Effector memory CD4-positive, alpha-beta T cell (primary cell): Measurements from ENCODE around the gene MACROH2A1.

Source experiments
- DNase-seq, 3 donors: peaks; one replicate each; pipeline ENCODE4 v3.0.0-alpha.2; 2020
- H3K27ac ChIP-seq: 2 replicates; pipeline ENCODE4 v1.7.0; 2013; ENCODE audit warnings: mild to moderate bottlenecking, low read length, moderate library complexity; ENCODE audit not compliant: insufficient read depth, poor library complexity, severe bottlenecking
- H3K27me3 ChIP-seq: replicated peaks from 2 replicates; pipeline ENCODE4 v1.7.0; 2013; ENCODE audit warnings: mild to moderate bottlenecking, low read length; ENCODE audit not compliant: insufficient read depth, control insufficient read depth, poor library complexity, severe bottlenecking
- H3K36me3 ChIP-seq: 2 replicates; pipeline ENCODE4 v1.7.0; 2013; ENCODE audit warnings: mild to moderate bottlenecking, low read length, moderate library complexity; ENCODE audit not compliant: control insufficient read depth, insufficient read depth
- H3K4me1 ChIP-seq: 2 replicates; pipeline ENCODE4 v1.7.0; 2013; ENCODE audit warnings: low read length, mild to moderate bottlenecking; ENCODE audit not compliant: control insufficient read depth, insufficient read depth, poor library complexity, severe bottlenecking
- H3K4me3 ChIP-seq: 2 replicates; pipeline ENCODE4 v1.7.0; 2013; ENCODE audit warnings: low read length, low read depth, mild to moderate bottlenecking; ENCODE audit not compliant: insufficient read depth, poor library complexity, severe bottlenecking
- H3K9me3 ChIP-seq: 2 replicates; pipeline ENCODE4 v1.7.0; 2013; ENCODE audit warnings: mild to moderate bottlenecking, low read length, moderate library complexity; ENCODE audit not compliant: control insufficient read depth

MACROH2A1 gene

DNA sequence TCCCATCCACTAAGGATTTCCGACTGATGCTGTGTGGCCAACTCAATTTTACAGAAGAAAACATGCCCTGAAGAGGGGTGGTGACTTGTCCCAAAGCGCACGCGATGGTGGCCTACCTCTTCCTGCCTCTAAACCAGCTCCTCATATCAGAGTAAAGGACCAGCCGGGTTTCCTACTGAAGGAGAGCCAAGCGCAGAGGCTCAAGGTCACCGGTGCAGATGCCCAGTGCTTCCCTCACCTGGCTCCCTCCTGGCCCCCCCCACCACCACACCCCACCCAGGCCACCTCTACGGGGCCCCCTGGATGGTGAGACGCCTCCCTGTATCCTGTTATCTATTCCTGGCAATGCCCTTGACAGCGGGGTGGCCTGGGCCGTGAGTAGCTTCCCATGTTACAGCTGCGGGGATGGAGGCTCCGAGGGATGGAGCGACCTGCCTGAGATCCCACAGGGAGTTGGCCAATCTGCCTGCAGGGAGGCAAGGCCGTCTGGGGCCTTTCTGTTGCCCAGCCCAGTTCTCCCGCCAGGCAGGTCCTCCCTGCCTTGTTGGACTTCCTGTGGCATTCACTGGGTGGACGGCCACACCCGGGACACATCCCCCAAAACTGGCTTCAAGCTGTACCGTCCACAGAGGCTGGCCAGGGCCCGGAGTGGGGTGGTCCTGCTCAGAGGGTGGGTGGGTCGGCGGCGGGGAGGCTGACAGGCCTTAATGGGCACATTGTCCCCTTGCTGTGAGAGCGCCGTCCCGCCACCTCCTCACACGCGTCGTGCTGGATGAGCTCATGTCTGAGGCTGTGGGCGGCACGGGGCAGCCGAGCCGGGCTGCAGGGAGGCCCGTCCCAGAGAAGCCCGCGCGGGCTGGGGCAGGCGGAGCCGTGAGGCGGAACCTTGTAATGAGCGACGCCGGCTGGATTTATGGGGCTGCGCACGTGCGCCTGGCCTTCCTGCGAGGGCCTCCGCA, 72.5 kb downstream of the MACROH2A1 start:
- H3K4me3 ChIP-seq: no peak overlapping the region
- H3K27ac ChIP-seq: no peak overlapping the region
- peaks cover 4% of the 10 kb centered on the region for H3K4me1 ChIP-seq
- H3K36me3 ChIP-seq: peaks cover 4% of the 10 kb centered on the region
- DNase-seq: no peak
- no peaks in the 10 kb centered on the region for H3K27me3 ChIP-seq
- no peaks in the 10 kb centered on the region for H3K9me3 ChIP-seq

GRCh38 chr5:135324897-135325650, 74.0 kb downstream of the MACROH2A1 start:
- no peaks in the 10 kb centered on the region for H3K9me3 ChIP-seq
- DNase-seq: no peak
- peaks cover 4% of the 10 kb centered on the region for H3K4me1 ChIP-seq
- H3K27me3 ChIP-seq: no peaks in the 10 kb centered on the region
- H3K4me3 ChIP-seq: no peak overlapping the region
- H3K36me3 ChIP-seq: no peaks in the 10 kb centered on the region
- no peak overlapping the region for H3K27ac ChIP-seq

- no peak overlapping the region for H3K27ac ChIP-seq
- H3K36me3 ChIP-seq: no peaks in the 10 kb centered on the region
- no peaks in the 10 kb centered on the region for H3K9me3 ChIP-seq
- no peak overlapping the region for H3K4me3 ChIP-seq
- no peak for DNase-seq
- H3K4me1 ChIP-seq: peaks cover 4% of the 10 kb centered on the region
- no peaks in the 10 kb centered on the region for H3K27me3 ChIP-seq
Measured at GRCh38 chr5:135324160-135324559, 74.9 kb downstream of the MACROH2A1 start.

GRCh38 chr5:135323701-135324132, 75.3 kb downstream of the MACROH2A1 start:
- Histone ChIP-seq H3K27ac (no peak overlapping the region), H3K27me3 (no peaks in the 10 kb centered on the region), H3K4me3 (no peak overlapping the region), H3K9me3 (no peaks in the 10 kb centered on the region), H3K36me3 (no peaks in the 10 kb centered on the region), H3K4me1 (peaks cover 4% of the 10 kb centered on the region)
- DNase-seq: no peak

- Histone ChIP-seq H3K36me3 (no peaks in the 10 kb centered on the region), H3K27ac (no peak overlapping the region), H3K4me1 (peaks cover 4% of the 10 kb centered on the region), H3K27me3 (no peaks in the 10 kb centered on the region), H3K4me3 (no peak overlapping the region), H3K9me3 (no peaks in the 10 kb centered on the region)
- no peak for DNase-seq
Measured at GRCh38 chr5:135323227-135323626, 75.8 kb downstream of the MACROH2A1 start.

GRCh38 chr5:135322744-135323143, 76.3 kb downstream of the MACROH2A1 start:
- Histone ChIP-seq H3K27me3 (no peaks in the 10 kb centered on the region), H3K4me1 (peaks cover 4% of the 10 kb centered on the region), H3K4me3 (no peak overlapping the region), H3K9me3 (no peaks in the 10 kb centered on the region), H3K36me3 (no peaks in the 10 kb centered on the region), H3K27ac (no peak overlapping the region)
- no peak for DNase-seq

DNA sequence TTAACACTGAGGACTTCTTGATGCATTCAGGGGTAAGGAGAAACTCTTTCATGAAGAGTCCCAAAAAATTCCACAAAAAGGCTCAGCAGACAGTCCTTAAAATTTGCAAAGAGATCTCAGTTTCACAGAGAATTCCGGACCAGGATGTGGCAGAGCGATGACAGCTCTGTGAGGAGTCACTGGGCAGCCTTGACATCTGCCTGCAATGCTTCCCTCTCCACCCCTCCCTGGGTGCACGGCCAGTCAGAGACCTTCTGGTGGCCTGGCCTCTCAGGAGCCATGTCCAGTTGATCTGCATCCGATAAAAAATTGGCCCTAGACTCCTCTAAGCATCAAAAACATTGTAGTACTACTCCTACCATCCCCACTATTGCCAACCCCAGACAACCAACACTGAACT, 76.8 kb downstream of the MACROH2A1 start:
- no peak for DNase-seq
- Histone ChIP-seq H3K4me1 (peaks cover 4% of the 10 kb centered on the region), H3K9me3 (no peaks in the 10 kb centered on the region), H3K4me3 (no peak overlapping the region), H3K27ac (no peak overlapping the region), H3K36me3 (no peaks in the 10 kb centered on the region), H3K27me3 (no peaks in the 10 kb centered on the region)

DNA sequence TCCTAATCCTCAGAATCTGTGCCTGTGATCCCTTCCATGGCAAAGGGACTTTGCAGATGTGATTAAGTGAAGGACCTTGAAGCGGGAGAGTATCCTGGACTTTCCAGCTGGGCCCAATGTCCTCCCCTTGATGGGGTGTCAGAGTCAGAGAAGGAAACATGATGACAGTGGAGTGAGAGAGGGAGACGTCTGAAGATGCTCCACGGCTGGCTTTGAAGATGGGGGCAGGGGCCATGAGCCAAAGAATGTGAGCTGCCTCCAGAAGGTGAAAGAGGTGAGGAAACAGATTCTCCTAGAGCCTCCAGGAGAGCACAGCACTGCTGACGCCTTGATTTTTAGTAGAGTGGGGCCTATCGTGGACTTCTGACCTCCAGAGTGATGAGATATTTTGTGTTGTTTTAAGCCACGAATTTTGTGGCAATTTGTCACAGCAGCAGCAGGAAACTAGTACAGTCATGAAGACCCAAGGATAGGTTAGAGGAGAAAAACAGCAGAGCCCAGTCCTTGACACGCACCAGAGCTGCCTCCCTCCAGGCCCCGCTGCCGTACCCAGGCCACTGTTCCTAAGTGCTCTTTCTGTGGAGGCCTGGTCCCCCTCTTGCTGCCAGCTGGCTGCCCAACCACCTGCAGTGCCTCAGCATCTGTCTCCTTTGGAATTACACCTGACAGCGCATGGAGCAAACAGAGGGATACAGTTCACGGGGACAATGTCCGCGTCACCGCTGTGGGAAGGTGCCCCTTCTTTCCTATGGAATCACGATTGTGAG, 78.1 kb downstream of the MACROH2A1 start:
- no peak overlapping the region for H3K4me3 ChIP-seq
- H3K4me1 ChIP-seq: peaks cover 4% of the 10 kb centered on the region
- DNase-seq: no peak
- H3K36me3 ChIP-seq: no peaks in the 10 kb centered on the region
- H3K27me3 ChIP-seq: no peaks in the 10 kb centered on the region
- H3K9me3 ChIP-seq: no peaks in the 10 kb centered on the region
- no peak overlapping the region for H3K27ac ChIP-seq

DNA sequence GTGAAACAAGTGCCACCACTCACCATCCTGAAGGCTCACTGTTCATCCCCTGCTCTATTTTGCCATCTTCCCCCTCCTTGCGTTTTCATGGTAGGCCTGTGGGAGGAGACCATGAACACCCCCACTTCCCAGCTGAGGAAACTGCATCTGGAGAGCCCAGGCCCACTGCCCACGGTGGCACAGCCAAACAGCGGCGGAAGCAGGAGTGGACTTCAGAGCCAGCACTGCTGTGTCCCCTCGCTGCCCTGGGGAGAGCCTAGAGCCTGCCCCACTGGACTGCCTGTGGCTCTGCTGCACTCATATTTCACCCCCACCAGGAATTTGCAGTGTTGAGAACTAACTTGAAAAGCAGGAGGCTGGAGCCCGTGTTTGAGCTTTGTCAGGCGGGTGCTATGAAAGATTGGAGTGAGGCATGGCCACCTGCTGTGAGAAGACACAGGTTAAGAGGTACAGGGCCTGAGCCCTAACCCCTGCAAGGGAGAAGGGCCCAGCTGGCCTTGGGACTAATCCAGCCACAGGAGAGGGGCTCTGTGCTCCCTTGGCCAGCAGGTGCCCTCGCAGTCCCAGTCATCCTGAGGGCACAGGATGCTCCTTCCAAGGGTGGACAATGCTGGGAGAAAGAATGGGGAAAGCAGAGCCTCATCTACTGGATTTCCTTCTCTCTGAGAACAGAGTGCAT, 79.0 kb downstream of the MACROH2A1 start:
- H3K27ac ChIP-seq: no peak overlapping the region
- no peak overlapping the region for H3K4me3 ChIP-seq
- H3K27me3 ChIP-seq: no peaks in the 10 kb centered on the region
- H3K4me1 ChIP-seq: peaks cover 1% of the 10 kb centered on the region
- no peaks in the 10 kb centered on the region for H3K9me3 ChIP-seq
- no peaks in the 10 kb centered on the region for H3K36me3 ChIP-seq
- no peak for DNase-seq
